ENCODE results near the gene RHOT2.

Gene RHOT2

GRCh38 chr16:694187-694862 lies 26.4 kb downstream of the RHOT2 start:
- TF ChIP-seq ZFX (IDR thresholded peaks at IDR 0.05) (no peak), CTCF (conservative IDR thresholded peaks at IDR 0.05) (no peak)
- H3K27ac ChIP-seq, result peak overlapping the region; percentile 94; the same call in 1 of the 2 replicates

DNA sequence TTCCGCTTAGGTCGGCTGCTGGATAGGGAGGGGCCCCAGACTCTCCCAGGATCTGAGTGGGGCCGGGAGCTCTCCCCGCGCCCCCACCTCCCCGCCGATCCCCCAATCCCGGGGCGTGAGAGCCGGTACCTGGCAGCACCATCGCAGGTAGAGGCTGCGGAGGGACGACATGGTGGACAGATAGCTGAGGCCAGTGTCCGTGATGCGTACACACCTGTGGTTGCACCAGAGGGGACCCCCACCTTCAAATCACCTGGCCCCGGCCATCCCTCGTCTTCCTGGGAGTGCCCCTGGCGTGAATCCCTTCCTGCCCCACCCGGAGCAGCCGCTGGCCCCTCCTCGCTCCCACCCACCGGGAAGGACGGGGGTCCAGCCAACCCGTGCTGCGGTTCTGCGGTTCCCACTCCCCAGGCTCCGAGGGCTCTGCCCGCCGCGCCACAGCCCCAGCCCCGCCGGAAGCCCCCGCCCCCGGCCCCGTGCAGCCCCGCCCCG lies 27.0 kb downstream of the RHOT2 start:
- H3K27ac ChIP-seq, result peak overlapping the region; percentile 94
- no peak for TF ChIP-seq CTCF (conservative IDR thresholded peaks at IDR 0.05)
- no peak for TF ChIP-seq ZFX (IDR thresholded peaks at IDR 0.05)

DNA sequence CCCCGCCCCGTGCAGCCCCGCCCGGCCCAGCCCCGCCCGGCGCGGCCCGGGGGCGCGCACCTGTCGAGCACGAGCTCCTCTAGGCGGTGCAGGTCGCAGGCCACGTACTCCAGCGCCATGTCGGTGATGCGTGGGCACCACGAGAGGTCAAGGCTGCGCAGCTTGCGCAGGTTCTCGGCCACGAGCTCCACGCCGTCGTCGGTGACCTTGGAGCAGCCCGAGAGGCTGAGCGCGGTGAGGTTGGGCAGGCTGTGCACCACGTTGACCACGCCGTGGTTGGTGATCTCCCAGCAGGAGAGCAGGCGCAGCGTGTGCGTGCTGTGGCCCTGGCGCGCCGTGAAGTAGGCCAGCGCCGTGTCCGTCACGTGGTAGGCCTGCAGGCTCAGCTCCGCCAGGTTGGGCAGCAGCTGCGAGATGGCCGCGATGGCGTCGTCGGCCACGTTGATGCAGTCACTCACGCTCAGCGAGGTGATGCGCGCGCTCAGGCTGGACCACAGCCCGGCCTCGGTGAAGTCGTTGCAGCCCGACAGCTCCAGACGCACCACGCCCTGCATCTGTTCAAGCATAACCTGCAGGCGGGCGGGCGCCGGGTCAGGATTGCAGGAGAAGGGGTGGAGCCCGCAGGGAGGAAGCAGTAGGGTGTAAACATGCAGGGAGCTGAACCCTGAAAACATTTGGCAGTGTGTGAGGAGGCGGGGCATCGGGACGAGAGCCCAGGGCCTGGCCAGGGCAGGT lies 27.6 kb downstream of the RHOT2 start:
- TF ChIP-seq ZFX (IDR thresholded peaks at IDR 0.05) (peak; percentile 66; the same call in 1 of the 2 replicates), CTCF (conservative IDR thresholded peaks at IDR 0.05) (no peak)
- peak overlapping the region; percentile 94 for H3K27ac ChIP-seq

DNA sequence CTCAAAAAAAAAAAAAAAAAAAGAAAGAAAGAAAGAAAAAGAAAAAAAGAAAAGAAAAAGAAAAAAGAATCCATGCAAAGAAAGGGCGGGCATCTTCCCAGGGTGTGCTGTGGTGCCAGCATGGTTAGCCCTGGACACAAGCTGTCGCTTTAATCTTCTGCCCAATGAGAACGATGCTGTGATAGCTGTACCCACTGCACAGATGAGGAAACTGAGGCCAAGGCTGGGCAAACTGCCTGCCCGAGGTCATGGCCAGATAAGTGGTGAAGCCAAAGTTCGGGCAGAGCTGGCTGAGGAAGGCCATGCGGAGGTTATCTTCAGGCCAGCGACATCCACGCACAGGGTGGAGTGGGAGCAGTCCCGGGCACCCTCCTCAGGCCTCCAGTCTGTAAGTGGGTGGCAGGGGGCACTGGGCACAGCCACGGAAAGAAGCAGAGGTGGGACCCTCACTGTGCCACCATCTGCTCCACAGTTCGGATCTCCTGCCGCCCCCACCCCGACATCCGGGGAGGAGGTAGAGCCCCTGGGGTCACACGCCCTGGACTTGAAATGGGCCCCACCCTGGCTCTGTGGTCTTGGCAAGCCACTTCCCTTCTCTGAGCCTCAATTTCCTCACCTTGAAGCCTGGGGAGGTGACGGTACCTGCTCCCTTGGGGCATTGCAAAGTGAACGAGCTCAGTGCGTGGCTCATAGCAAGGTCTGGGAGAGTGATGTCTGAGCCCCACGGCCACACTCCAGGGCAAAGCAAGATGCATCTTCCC lies 31.2 kb downstream of the RHOT2 start:
- TF ChIP-seq CTCF (conservative IDR thresholded peaks at IDR 0.05) (no peak), ZFX (IDR thresholded peaks at IDR 0.05) (no peak)
- H3K27ac ChIP-seq, result no peak overlapping the region

- TF ChIP-seq ZFX (IDR thresholded peaks at IDR 0.05) (no peak), CTCF (conservative IDR thresholded peaks at IDR 0.05) (no peak)
- H3K27ac ChIP-seq, result no peak overlapping the region
These were observed 33.0 kb downstream of the RHOT2 start for GRCh38 chr16:700684-701584.

- H3K27ac ChIP-seq, result no peak overlapping the region
These were observed 34.4 kb downstream of the RHOT2 start for GRCh38 chr16:702341-702740.

More at GRCh38 chr16:702341-702740, 34.4 kb downstream of the RHOT2 start:
- TF ChIP-seq ZFX (IDR thresholded peaks at IDR 0.05) (no peak), CTCF (conservative IDR thresholded peaks at IDR 0.05) (no peak)
